Nephron (organoid): Measurements from ENCODE around the gene MYCN.

Source experiments
- H3K27ac Mint-ChIP-seq, 3 experiments: 2 replicates each; pipeline ENCODE4 v1.8.0; 2020; ENCODE audit warnings: mixed read lengths in 3 of 3, mild to moderate bottlenecking in 2 of 3, moderate library complexity in 1 of 3
- H3K27me3 Mint-ChIP-seq: 2 replicates; pipeline ENCODE4 v1.8.0; 2021; ENCODE audit warnings: low read depth, mild to moderate bottlenecking, moderate library complexity, mixed read lengths
- H3K36me3 Mint-ChIP-seq: 2 replicates; pipeline ENCODE4 v1.8.0; 2020; ENCODE audit warnings: low read depth, mixed read lengths
- H3K4me1 Mint-ChIP-seq: 2 replicates; pipeline ENCODE4 v1.8.0; 2020; ENCODE audit warnings: mixed read lengths
- H3K4me3 Mint-ChIP-seq, 3 experiments: 2 replicates each; pipeline ENCODE4 v1.8.0; 2020; ENCODE audit warnings: mild to moderate bottlenecking in 3 of 3, mixed read lengths in 3 of 3, moderate library complexity in 2 of 3
- H3K9me3 Mint-ChIP-seq: 2 replicates; pipeline ENCODE4 v1.8.0; 2020; ENCODE audit warnings: mixed read lengths
- TF ChIP-seq, protein P1 (sequence below), 3 experiments: fragments of 200-600 bp; sonication (generic); IDR thresholded peaks; one replicate each; pipeline ENCODE4 v1.5.0; 2021; ENCODE audit warnings: antibody characterized with exemption in 3 of 3; ENCODE audit not compliant: unreplicated experiment in 3 of 3

The MYCN gene

DNA sequence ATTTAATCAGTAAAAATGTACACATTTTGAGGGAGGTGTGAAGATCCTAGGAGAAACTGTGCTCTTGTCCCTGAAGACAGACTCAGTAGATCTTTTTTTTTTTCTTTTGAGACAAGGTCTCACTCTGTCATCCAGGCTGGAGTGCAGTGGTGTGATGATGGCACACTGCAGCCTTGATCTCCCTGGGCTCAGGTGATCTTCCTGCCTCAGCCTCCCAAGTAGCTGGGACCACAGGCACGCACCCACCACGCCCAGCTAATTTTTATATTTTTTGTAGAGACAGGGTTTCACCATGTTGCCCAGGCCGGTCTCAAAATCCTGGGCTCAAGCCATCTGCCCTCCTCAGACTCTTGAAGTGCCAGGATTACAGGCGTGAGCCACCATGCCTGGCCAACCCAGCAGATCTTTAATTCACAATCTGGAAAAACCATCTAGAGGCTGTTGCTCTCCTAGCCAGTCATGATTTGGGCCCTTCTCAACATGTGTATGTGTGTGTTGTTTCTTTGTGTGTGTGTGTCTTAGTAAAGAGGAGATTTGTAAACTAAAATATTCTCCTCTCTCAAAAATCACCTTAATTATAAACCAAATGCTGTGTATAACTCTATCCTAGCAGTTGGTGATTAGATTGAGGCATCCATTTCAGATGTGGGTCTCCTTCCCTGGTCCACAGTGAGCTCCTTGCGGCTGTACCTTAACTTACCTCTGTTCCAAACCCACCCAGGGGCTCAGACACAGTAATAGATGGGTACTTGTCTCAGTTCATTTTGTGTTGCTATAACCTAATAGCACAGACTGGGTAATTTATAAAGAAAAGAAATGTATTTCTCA lies 3.9 kb upstream of the MYCN start:
- H3K9me3 Mint-ChIP-seq = no peaks in the 10 kb centered on the region
- peaks cover 20% of the 10 kb centered on the region for H3K27me3 Mint-ChIP-seq
- TF ChIP-seq, protein P1, sequence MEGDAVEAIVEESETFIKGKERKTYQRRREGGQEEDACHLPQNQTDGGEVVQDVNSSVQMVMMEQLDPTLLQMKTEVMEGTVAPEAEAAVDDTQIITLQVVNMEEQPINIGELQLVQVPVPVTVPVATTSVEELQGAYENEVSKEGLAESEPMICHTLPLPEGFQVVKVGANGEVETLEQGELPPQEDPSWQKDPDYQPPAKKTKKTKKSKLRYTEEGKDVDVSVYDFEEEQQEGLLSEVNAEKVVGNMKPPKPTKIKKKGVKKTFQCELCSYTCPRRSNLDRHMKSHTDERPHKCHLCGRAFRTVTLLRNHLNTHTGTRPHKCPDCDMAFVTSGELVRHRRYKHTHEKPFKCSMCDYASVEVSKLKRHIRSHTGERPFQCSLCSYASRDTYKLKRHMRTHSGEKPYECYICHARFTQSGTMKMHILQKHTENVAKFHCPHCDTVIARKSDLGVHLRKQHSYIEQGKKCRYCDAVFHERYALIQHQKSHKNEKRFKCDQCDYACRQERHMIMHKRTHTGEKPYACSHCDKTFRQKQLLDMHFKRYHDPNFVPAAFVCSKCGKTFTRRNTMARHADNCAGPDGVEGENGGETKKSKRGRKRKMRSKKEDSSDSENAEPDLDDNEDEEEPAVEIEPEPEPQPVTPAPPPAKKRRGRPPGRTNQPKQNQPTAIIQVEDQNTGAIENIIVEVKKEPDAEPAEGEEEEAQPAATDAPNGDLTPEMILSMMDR (IDR thresholded peaks at IDR 0.05; ENCODE audit: unreplicated experiment in 3 of 3) = no peak
- H3K36me3 Mint-ChIP-seq = no peaks in the 10 kb centered on the region
- H3K27ac Mint-ChIP-seq = no peak overlapping the region
- H3K4me1 Mint-ChIP-seq = no peaks in the 10 kb centered on the region
- H3K4me3 Mint-ChIP-seq = no peak overlapping the region

DNA sequence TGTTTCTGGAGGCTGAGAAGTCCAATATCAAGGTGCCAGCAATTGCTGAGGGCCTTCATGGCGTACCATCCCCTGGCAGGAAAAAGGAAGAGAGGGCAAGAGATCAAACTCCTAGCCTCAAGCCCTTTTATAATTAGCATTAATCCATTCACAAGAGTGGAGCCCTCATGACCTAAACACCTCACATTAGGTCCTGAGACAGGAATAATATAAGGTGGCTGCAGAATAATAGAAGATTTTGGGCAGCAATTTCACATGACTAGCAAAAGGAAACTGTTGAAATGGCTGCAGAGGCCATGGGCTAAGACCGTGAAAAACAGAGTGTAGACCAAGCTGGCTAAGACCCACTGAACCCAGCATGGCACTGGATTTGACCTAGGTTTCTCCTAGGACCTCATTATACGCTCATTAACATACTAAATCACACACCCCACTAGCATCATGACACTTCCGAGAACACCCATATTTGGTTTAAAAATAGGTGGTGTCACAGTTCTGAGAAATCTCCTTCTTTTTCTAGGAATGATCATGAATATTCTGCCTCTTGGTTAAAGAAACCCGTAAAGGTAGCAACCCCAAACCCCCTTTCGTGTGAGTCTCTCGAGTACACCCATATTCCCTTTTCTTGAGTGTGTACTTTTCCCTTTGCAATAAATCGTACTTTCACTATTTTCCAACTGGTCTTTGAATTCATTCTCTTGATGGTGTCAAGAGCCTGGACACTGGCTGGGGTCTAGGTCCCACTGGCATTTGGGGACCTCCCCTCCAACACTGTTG lies 3.1 kb upstream of the MYCN start:
- Mint-ChIP-seq H3K4me3 (no peak overlapping the region), H3K36me3 (no peaks in the 10 kb centered on the region), H3K4me1 (no peaks in the 10 kb centered on the region), H3K27me3 (peaks cover 20% of the 10 kb centered on the region), H3K27ac (no peak overlapping the region), H3K9me3 (no peaks in the 10 kb centered on the region)
- TF ChIP-seq, protein P1 (IDR thresholded peaks at IDR 0.05; ENCODE audit: unreplicated experiment in 3 of 3) = no peak

DNA sequence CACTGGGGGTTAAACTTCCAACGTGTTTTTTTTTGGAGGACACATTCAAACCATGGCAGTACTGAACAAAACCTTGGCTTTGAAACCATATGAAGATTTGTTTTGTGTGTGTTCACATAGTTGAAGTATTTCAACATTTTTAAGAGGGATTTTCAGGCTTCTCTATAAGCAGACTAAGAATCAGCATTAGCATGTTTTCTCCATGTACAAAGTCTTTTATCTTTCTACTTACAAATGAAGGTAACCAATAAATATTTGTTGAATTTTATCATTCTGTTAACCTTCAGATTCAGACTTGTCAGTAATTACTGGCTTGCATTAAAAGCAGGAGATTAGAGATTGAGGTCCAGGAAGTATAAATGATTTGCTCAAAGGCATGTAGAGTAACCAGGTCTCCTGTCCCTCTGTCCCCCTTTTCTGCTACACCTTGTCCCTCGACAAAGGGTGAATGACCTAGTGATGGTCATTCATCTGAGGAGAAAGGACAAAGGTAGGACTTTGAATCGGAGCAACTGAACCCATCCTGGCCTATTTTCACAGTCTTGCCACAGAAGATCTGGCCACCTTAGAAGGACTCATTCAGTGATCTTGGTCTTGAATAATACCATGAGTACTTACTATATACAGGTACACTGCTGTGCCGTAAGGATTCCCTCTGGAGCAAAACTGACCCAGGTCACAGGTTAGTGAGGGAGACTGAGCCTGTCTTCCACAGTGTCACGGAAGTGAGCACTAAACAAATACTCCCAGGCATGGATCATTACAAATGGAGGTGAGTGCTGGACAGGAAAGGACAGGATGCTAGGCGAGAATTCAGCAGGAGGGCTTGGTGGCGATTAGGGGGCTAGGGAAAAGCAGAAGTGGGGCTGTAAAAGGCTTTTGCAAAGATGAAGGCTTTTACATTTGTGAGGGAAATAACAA lies 2.2 kb upstream of the MYCN start:
- Mint-ChIP-seq H3K27ac (peak overlapping the region in 1 of 3 experiments; percentile 4), H3K4me3 (peak overlapping the region; percentile 21 to 59 (median 48)), H3K27me3 (peaks cover 23% of the 10 kb centered on the region), H3K4me1 (peaks cover 3% of the 10 kb centered on the region), H3K9me3 (no peaks in the 10 kb centered on the region), H3K36me3 (no peaks in the 10 kb centered on the region)
- TF ChIP-seq, protein P1 (IDR thresholded peaks at IDR 0.05; ENCODE audit: unreplicated experiment in 3 of 3) = no peak

DNA sequence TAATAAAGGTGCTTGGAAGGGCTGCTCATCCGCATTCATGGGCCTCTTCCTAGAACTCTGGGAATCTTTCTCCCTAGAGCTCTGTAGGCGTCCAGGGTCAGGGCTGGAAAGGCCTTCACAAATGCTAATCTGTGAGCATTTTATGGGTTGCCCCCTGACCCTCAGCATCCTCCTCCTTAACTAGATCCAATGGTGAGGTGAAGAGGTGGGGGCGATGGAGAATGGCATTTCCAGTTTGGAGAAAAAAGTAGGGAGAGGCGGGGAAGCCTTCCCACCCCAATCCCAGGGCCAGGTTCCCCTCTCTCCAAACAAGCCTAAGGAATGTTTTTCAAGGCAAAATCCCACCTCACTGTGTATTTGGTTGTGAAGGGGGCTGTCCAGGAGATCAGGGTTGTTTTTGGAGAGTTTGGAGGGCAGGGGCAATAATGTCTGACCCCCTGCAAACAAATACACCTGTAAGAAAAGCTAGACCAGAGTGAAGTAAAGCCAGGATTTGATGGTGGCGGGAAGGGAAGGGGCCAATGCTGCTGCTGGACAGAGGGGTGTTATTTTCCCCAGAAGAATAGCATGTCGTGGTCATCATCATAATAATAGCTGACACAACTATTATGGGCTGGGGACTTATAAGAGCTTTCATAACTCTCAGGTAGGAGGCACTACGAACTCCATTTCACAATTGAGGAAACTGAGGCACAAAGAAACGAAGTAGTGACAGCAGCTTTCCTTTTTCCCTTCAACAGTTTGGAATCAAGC lies 1.4 kb upstream of the MYCN start:
- H3K4me3 Mint-ChIP-seq = peak overlapping the region; percentile 48 to 96 (median 95)
- peaks cover 11% of the 10 kb centered on the region for H3K4me1 Mint-ChIP-seq
- H3K27ac Mint-ChIP-seq = no peak overlapping the region
- H3K9me3 Mint-ChIP-seq = no peaks in the 10 kb centered on the region
- H3K27me3 Mint-ChIP-seq = peaks cover 24% of the 10 kb centered on the region
- TF ChIP-seq, protein P1 (IDR thresholded peaks at IDR 0.05; ENCODE audit: unreplicated experiment in 3 of 3) = no peak
- H3K36me3 Mint-ChIP-seq = no peaks in the 10 kb centered on the region

DNA sequence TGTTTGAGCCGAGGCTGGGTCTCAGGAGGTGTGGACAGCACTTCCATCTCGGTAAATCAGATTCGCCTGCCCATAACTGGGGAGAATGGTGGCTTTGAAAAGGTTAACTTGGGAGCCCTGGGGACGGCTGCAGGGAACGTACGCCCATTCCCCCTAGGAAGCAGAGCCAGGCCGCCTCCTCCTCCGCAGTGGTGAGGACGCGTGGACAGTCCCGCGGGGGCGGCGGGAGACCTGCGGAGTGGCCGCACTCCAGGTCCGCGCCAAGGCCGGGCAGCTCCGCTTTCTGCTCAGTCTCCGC lies 845 bp upstream of the MYCN start:
- peaks cover under 1% of the 10 kb centered on the region for H3K36me3 Mint-ChIP-seq
- peaks cover 15% of the 10 kb centered on the region for H3K4me1 Mint-ChIP-seq
- TF ChIP-seq, protein P1 (IDR thresholded peaks at IDR 0.05; ENCODE audit: unreplicated experiment in 3 of 3) = peak in 2 of 3 experiments; percentile 81 to 94
- no peak overlapping the region for H3K27ac Mint-ChIP-seq
- H3K27me3 Mint-ChIP-seq = peaks cover 21% of the 10 kb centered on the region
- H3K9me3 Mint-ChIP-seq = no peaks in the 10 kb centered on the region
- H3K4me3 Mint-ChIP-seq = peak overlapping the region; percentile 94 to 96 (median 95)
